ENCODE data around the gene NRXN3. TPM values are rescaled to one million over a fixed set of nuclear protein-coding genes. Genes with fewer than 3 reads are reported as not detected.

The NRXN3 gene
- total RNA-seq, 2 donors from 2014 or later = not detected

GRCh38 chr14:78286210-78286609 lies 116.0 kb downstream of the NRXN3 start:
- Mint-ChIP-seq H3K4me1 (no peaks in the 10 kb centered on the region), H3K27ac (no peak overlapping the region), H3K27me3 (peaks cover 13% of the 10 kb centered on the region), H3K36me3 (ENCODE audit: low read depth) (no peaks in the 10 kb centered on the region), H3K4me3 (no peak overlapping the region)
- H3K9me3 ChIP-seq (ENCODE audit: control insufficient read depth, low read length, poor library complexity, severe bottlenecking) = no peaks in the 10 kb centered on the region
- no peak for DNase-seq
- no peak for ATAC-seq

- no peaks in the 10 kb centered on the region for H3K9me3 ChIP-seq (ENCODE audit: control insufficient read depth, low read length, poor library complexity, severe bottlenecking)
- no peak for ATAC-seq
- no peak overlapping the region for H3K27ac Mint-ChIP-seq
- peaks cover 9% of the 10 kb centered on the region for H3K27me3 Mint-ChIP-seq
- no peaks in the 10 kb centered on the region for H3K36me3 Mint-ChIP-seq (ENCODE audit: low read depth)
- peak overlapping the region; percentile 4 for H3K4me3 Mint-ChIP-seq
- DNase-seq = no peak
- H3K4me1 Mint-ChIP-seq = no peaks in the 10 kb centered on the region
These were observed 121.8 kb downstream of the NRXN3 start for GRCh38 chr14:78292003-78292402.

GRCh38 chr14:78297858-78298257 lies 127.7 kb downstream of the NRXN3 start:
- H3K4me3 Mint-ChIP-seq = no peak overlapping the region
- H3K27ac Mint-ChIP-seq = no peak overlapping the region
- ATAC-seq = no peak
- no peaks in the 10 kb centered on the region for H3K36me3 Mint-ChIP-seq (ENCODE audit: low read depth)
- no peak for DNase-seq
- peaks cover 12% of the 10 kb centered on the region for H3K27me3 Mint-ChIP-seq
- H3K4me1 Mint-ChIP-seq = no peaks in the 10 kb centered on the region
- H3K9me3 ChIP-seq (ENCODE audit: control insufficient read depth, low read length, poor library complexity, severe bottlenecking) = no peaks in the 10 kb centered on the region

GRCh38 chr14:78298298-78298697 lies 128.1 kb downstream of the NRXN3 start:
- no peak for ATAC-seq
- no peaks in the 10 kb centered on the region for H3K36me3 Mint-ChIP-seq (ENCODE audit: low read depth)
- no peaks in the 10 kb centered on the region for H3K9me3 ChIP-seq (ENCODE audit: control insufficient read depth, low read length, poor library complexity, severe bottlenecking)
- no peak overlapping the region for H3K27ac Mint-ChIP-seq
- no peaks in the 10 kb centered on the region for H3K4me1 Mint-ChIP-seq
- no peak for DNase-seq
- peaks cover 12% of the 10 kb centered on the region for H3K27me3 Mint-ChIP-seq
- no peak overlapping the region for H3K4me3 Mint-ChIP-seq

GRCh38 chr14:78302841-78303240 lies 132.7 kb downstream of the NRXN3 start:
- H3K27me3 Mint-ChIP-seq = peaks cover 15% of the 10 kb centered on the region

GRCh38 chr14:78307671-78308070 lies 137.5 kb downstream of the NRXN3 start:
- Mint-ChIP-seq H3K36me3 (ENCODE audit: low read depth) (no peaks in the 10 kb centered on the region), H3K27ac (no peak overlapping the region), H3K4me3 (no peak overlapping the region), H3K4me1 (no peaks in the 10 kb centered on the region), H3K27me3 (peaks cover 10% of the 10 kb centered on the region)
- H3K9me3 ChIP-seq (ENCODE audit: control insufficient read depth, low read length, poor library complexity, severe bottlenecking) = no peaks in the 10 kb centered on the region
- DNase-seq (no peak), ATAC-seq (no peak)

More at GRCh38 chr14:78302841-78303240, 132.7 kb downstream of the NRXN3 start:
- no peaks in the 10 kb centered on the region for H3K9me3 ChIP-seq (ENCODE audit: control insufficient read depth, low read length, poor library complexity, severe bottlenecking)
- DNase-seq (no peak), ATAC-seq (no peak)
- Mint-ChIP-seq H3K4me1 (no peaks in the 10 kb centered on the region), H3K27ac (no peak overlapping the region), H3K4me3 (no peak overlapping the region), H3K36me3 (ENCODE audit: low read depth) (no peaks in the 10 kb centered on the region)

GRCh38 chr14:78308079-78308478 lies 137.9 kb downstream of the NRXN3 start:
- Mint-ChIP-seq H3K27ac (no peak overlapping the region), H3K27me3 (peaks cover 10% of the 10 kb centered on the region), H3K4me3 (no peak overlapping the region), H3K36me3 (ENCODE audit: low read depth) (no peaks in the 10 kb centered on the region), H3K4me1 (no peaks in the 10 kb centered on the region)
- ATAC-seq = no peak
- DNase-seq = no peak
- no peaks in the 10 kb centered on the region for H3K9me3 ChIP-seq (ENCODE audit: control insufficient read depth, low read length, poor library complexity, severe bottlenecking)

GRCh38 chr14:78310272-78310671 lies 140.1 kb downstream of the NRXN3 start:
- Mint-ChIP-seq H3K4me3 (no peak overlapping the region), H3K36me3 (ENCODE audit: low read depth) (no peaks in the 10 kb centered on the region), H3K27ac (no peak overlapping the region)

GRCh38 chr14:78313499-78313898 lies 143.3 kb downstream of the NRXN3 start:
- H3K9me3 ChIP-seq (ENCODE audit: control insufficient read depth, low read length, poor library complexity, severe bottlenecking) = no peaks in the 10 kb centered on the region
- H3K27ac Mint-ChIP-seq = no peak overlapping the region
- H3K27me3 Mint-ChIP-seq = peaks cover 7% of the 10 kb centered on the region
- H3K36me3 Mint-ChIP-seq (ENCODE audit: low read depth) = no peaks in the 10 kb centered on the region
- ATAC-seq (no peak), DNase-seq (no peak)
- no peaks in the 10 kb centered on the region for H3K4me1 Mint-ChIP-seq
- H3K4me3 Mint-ChIP-seq = no peak overlapping the region

More at GRCh38 chr14:78310272-78310671, 140.1 kb downstream of the NRXN3 start:
- Mint-ChIP-seq H3K4me1 (no peaks in the 10 kb centered on the region), H3K27me3 (peaks cover 4% of the 10 kb centered on the region)
- no peak for DNase-seq
- no peak for ATAC-seq
- no peaks in the 10 kb centered on the region for H3K9me3 ChIP-seq (ENCODE audit: control insufficient read depth, low read length, poor library complexity, severe bottlenecking)

- peaks cover 7% of the 10 kb centered on the region for H3K27me3 Mint-ChIP-seq
- H3K4me3 Mint-ChIP-seq = no peak overlapping the region
- no peaks in the 10 kb centered on the region for H3K9me3 ChIP-seq (ENCODE audit: control insufficient read depth, low read length, poor library complexity, severe bottlenecking)
- no peak for ATAC-seq
- no peaks in the 10 kb centered on the region for H3K4me1 Mint-ChIP-seq
- no peaks in the 10 kb centered on the region for H3K36me3 Mint-ChIP-seq (ENCODE audit: low read depth)
- no peak overlapping the region for H3K27ac Mint-ChIP-seq
- DNase-seq = no peak
These were observed 144.3 kb downstream of the NRXN3 start for GRCh38 chr14:78314484-78314883.

- H3K4me1 Mint-ChIP-seq = no peaks in the 10 kb centered on the region
- H3K36me3 Mint-ChIP-seq (ENCODE audit: low read depth) = no peaks in the 10 kb centered on the region
- H3K4me3 Mint-ChIP-seq = no peak overlapping the region
- H3K27me3 Mint-ChIP-seq = peaks cover 16% of the 10 kb centered on the region
- no peak for DNase-seq
- no peak overlapping the region for H3K27ac Mint-ChIP-seq
- ATAC-seq = no peak
- H3K9me3 ChIP-seq (ENCODE audit: control insufficient read depth, low read length, poor library complexity, severe bottlenecking) = no peaks in the 10 kb centered on the region
These were observed 145.9 kb downstream of the NRXN3 start for GRCh38 chr14:78316052-78316451.

- peaks cover 22% of the 10 kb centered on the region for H3K27me3 Mint-ChIP-seq
- H3K27ac Mint-ChIP-seq = no peak overlapping the region
- ATAC-seq = no peak
These were observed 146.6 kb downstream of the NRXN3 start for GRCh38 chr14:78316786-78317185.

GRCh38 chr14:78319406-78319805 lies 149.2 kb downstream of the NRXN3 start:
- no peak overlapping the region for H3K4me3 Mint-ChIP-seq
- no peaks in the 10 kb centered on the region for H3K9me3 ChIP-seq (ENCODE audit: control insufficient read depth, low read length, poor library complexity, severe bottlenecking)
- no peaks in the 10 kb centered on the region for H3K4me1 Mint-ChIP-seq
- H3K27ac Mint-ChIP-seq = no peak overlapping the region
- no peaks in the 10 kb centered on the region for H3K36me3 Mint-ChIP-seq (ENCODE audit: low read depth)
- no peak for DNase-seq
- H3K27me3 Mint-ChIP-seq = peaks cover 23% of the 10 kb centered on the region
- ATAC-seq = no peak

More at GRCh38 chr14:78316786-78317185, 146.6 kb downstream of the NRXN3 start:
- DNase-seq = no peak
- Mint-ChIP-seq H3K36me3 (ENCODE audit: low read depth) (no peaks in the 10 kb centered on the region), H3K4me1 (no peaks in the 10 kb centered on the region), H3K4me3 (no peak overlapping the region)
- no peaks in the 10 kb centered on the region for H3K9me3 ChIP-seq (ENCODE audit: control insufficient read depth, low read length, poor library complexity, severe bottlenecking)

- no peaks in the 10 kb centered on the region for H3K4me1 Mint-ChIP-seq
- DNase-seq (no peak), ATAC-seq (no peak)
- peaks cover 23% of the 10 kb centered on the region for H3K27me3 Mint-ChIP-seq
- H3K9me3 ChIP-seq (ENCODE audit: control insufficient read depth, low read length, poor library complexity, severe bottlenecking) = no peaks in the 10 kb centered on the region
- H3K27ac Mint-ChIP-seq = no peak overlapping the region
- no peak overlapping the region for H3K4me3 Mint-ChIP-seq
- H3K36me3 Mint-ChIP-seq (ENCODE audit: low read depth) = no peaks in the 10 kb centered on the region
These were observed 149.9 kb downstream of the NRXN3 start for GRCh38 chr14:78319887-78320635.
